Progenitor cell of endocrine pancreas (in vitro differentiated cells): ENCODE data around the gene BEND7. TPM values are rescaled to one million over a fixed set of nuclear protein-coding genes. Genes with fewer than 3 reads are reported as not detected.

Experiments used
- DNase-seq: peaks from one replicate; pipeline ENCODE4 v3.0.0; 2021; ENCODE audit warnings: low spot score; ENCODE audit not compliant: unreplicated experiment
- H3K27ac Mint-ChIP-seq: 2 replicates; pipeline ENCODE4 v1.8.0; 2021; ENCODE audit warnings: mild to moderate bottlenecking, moderate library complexity, mixed read lengths
- H3K27me3 Mint-ChIP-seq: 2 replicates; pipeline ENCODE4 v1.8.0; 2021; ENCODE audit warnings: mixed read lengths
- H3K36me3 Mint-ChIP-seq: 2 replicates; pipeline ENCODE4 v1.8.0; 2022; ENCODE audit warnings: mixed read lengths; ENCODE audit not compliant: insufficient read depth
- H3K4me1 Mint-ChIP-seq: 2 replicates; pipeline ENCODE4 v1.8.0; 2021; ENCODE audit warnings: low read depth, mixed read lengths
- H3K4me3 Mint-ChIP-seq: 2 replicates; pipeline ENCODE4 v1.8.0; 2021; ENCODE audit warnings: low read depth, mild to moderate bottlenecking, moderate library complexity, mixed read lengths
- H3K9me3 Mint-ChIP-seq: 2 replicates; pipeline ENCODE4 v1.8.0; 2021; ENCODE audit warnings: low read depth, mixed read lengths
- CTCF ChIP-seq: fragments of 200-600 bp; sonication (generic); IDR thresholded peaks from one replicate; pipeline ENCODE4 v1.5.0; 2021; ENCODE audit warnings: antibody characterized with exemption, mild to moderate bottlenecking; ENCODE audit not compliant: unreplicated experiment
- total RNA-seq: library from RNA; stranded (reverse); gene quantifications from 2 replicates; pipeline ENCODE4 v1.2.1, GENCODE V29; 2021

The BEND7 gene
- total RNA-seq, 1 donor from 2014 or later: 47.8 TPM

- no peak for TF ChIP-seq CTCF
- DNase-seq: no peak
- Mint-ChIP-seq H3K27me3 (no peaks in the 10 kb centered on the region), H3K4me3 (no peak overlapping the region), H3K9me3 (no peaks in the 10 kb centered on the region), H3K27ac (no peak overlapping the region), H3K4me1 (no peaks in the 10 kb centered on the region), H3K36me3 (peaks cover 33% of the 10 kb centered on the region)
Measured at GRCh38 chr10:13450069-13450468, 78.7 kb downstream of the BEND7 start.

- no peaks in the 10 kb centered on the region for H3K4me1 Mint-ChIP-seq
- no peak overlapping the region for H3K4me3 Mint-ChIP-seq
- H3K9me3 Mint-ChIP-seq: no peaks in the 10 kb centered on the region
- TF ChIP-seq CTCF: no peak
- H3K27ac Mint-ChIP-seq: no peak overlapping the region
- no peaks in the 10 kb centered on the region for H3K27me3 Mint-ChIP-seq
- no peak for DNase-seq
- peaks cover 33% of the 10 kb centered on the region for H3K36me3 Mint-ChIP-seq
Measured at GRCh38 chr10:13449296-13449695, 79.5 kb downstream of the BEND7 start.

- Mint-ChIP-seq H3K9me3 (no peaks in the 10 kb centered on the region), H3K4me1 (no peaks in the 10 kb centered on the region), H3K36me3 (peaks cover 33% of the 10 kb centered on the region), H3K27me3 (no peaks in the 10 kb centered on the region), H3K27ac (peak overlapping the region; percentile 24), H3K4me3 (no peak overlapping the region)
- no peak for DNase-seq
- no peak for TF ChIP-seq CTCF
Measured at GRCh38 chr10:13448216-13448615, 80.6 kb downstream of the BEND7 start.

- no peaks in the 10 kb centered on the region for H3K9me3 Mint-ChIP-seq
- no peak overlapping the region for H3K4me3 Mint-ChIP-seq
- H3K27ac Mint-ChIP-seq: no peak overlapping the region
Measured at GRCh38 chr10:13445656-13446400, 83.0 kb downstream of the BEND7 start.

DNA sequence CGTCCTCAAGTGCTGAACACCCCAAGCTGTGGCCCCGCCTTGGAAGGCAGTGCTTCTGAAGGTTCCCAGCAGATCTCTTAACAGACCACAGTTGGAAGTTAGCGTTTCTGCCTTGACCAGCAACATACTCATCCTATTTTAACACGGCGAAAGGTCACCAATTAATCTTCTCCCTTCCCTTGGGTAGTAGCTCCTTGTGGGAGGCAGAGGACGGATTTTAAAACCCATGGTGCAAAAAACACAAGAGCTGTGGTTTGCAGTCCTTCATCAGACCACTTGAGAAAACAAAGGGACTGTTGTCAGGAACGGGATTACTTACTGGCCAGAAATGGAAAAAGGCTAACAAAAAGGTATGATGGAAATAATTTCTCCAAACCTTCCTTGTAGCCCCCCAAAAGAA, 87.3 kb downstream of the BEND7 start:
- peaks cover 6% of the 10 kb centered on the region for H3K4me1 Mint-ChIP-seq
- H3K4me3 Mint-ChIP-seq: no peak overlapping the region
- H3K9me3 Mint-ChIP-seq: no peaks in the 10 kb centered on the region
- H3K36me3 Mint-ChIP-seq: peaks cover 8% of the 10 kb centered on the region
- H3K27me3 Mint-ChIP-seq: peaks cover 29% of the 10 kb centered on the region
- DNase-seq: no peak
- TF ChIP-seq CTCF: no peak
- no peak overlapping the region for H3K27ac Mint-ChIP-seq

More at GRCh38 chr10:13445656-13446400, 83.0 kb downstream of the BEND7 start:
- DNase-seq: no peak
- peaks cover under 1% of the 10 kb centered on the region for H3K27me3 Mint-ChIP-seq
- H3K36me3 Mint-ChIP-seq: peaks cover 28% of the 10 kb centered on the region
- no peak for TF ChIP-seq CTCF
- no peaks in the 10 kb centered on the region for H3K4me1 Mint-ChIP-seq
